Astrocyte (in vitro differentiated cells and primary cell): Measurements from ENCODE around the gene PRKD1. TPM values are rescaled to one million over a fixed set of nuclear protein-coding genes. Genes with fewer than 3 reads are reported as not detected.

ENCODE experiments used
- DNase-seq: peaks from one replicate; pipeline ENCODE4 v3.0.0-alpha.2; 2010; ENCODE audit warnings: low read depth
- FAIRE-seq: peaks from 2 replicates; lab custom pipeline; 2011; peaks lifted over from hg19 to GRCh38; lab: Jason Lieb, UNC
- H2AFZ ChIP-seq: 2 replicates; pipeline ENCODE4 v1.6.0; 2012; ENCODE audit warnings: low read depth, low read length, inconsistent platforms
- H3K27ac ChIP-seq: 2 replicates; pipeline ENCODE4 v1.5.1; 2011; ENCODE audit warnings: low read depth, low read length, inconsistent platforms
- H3K27me3 ChIP-seq: 2 replicates; pipeline ENCODE4 v1.6.0; 2011; ENCODE audit warnings: low read length, inconsistent platforms; ENCODE audit not compliant: insufficient read depth
- H3K36me3 ChIP-seq: 2 replicates; pipeline ENCODE4 v1.5.1; 2011; ENCODE audit warnings: low read length, inconsistent platforms; ENCODE audit not compliant: insufficient read depth
- H3K4me1 ChIP-seq: 2 replicates; pipeline ENCODE4 v1.5.1; 2011; ENCODE audit warnings: low read length, inconsistent platforms; ENCODE audit not compliant: insufficient read depth
- H3K4me2 ChIP-seq: 2 replicates; pipeline ENCODE4 v1.6.0; 2012; ENCODE audit warnings: low read length, inconsistent platforms
- H3K4me3 ChIP-seq: 2 replicates; pipeline ENCODE4 v1.5.1; 2011; ENCODE audit warnings: low read depth, mild to moderate bottlenecking, low read length, inconsistent platforms; ENCODE audit not compliant: insufficient read depth
- H3K79me2 ChIP-seq: 2 replicates; pipeline ENCODE4 v1.6.0; 2012; ENCODE audit warnings: mild to moderate bottlenecking, low read length, inconsistent platforms; ENCODE audit not compliant: insufficient read depth
- H3K9ac ChIP-seq: 2 replicates; pipeline ENCODE4 v1.6.0; 2012; ENCODE audit warnings: mild to moderate bottlenecking, low read length, inconsistent platforms
- H3K9me3 ChIP-seq: 2 replicates; pipeline ENCODE4 v1.5.1; 2012; ENCODE audit warnings: low read depth, mild to moderate bottlenecking, low read length, inconsistent platforms; ENCODE audit not compliant: insufficient read depth
- H4K20me1 ChIP-seq: 2 replicates; pipeline ENCODE4 v1.6.0; 2012; ENCODE audit warnings: low read length, inconsistent platforms; ENCODE audit not compliant: insufficient read depth
- H3K27ac Mint-ChIP-seq: one replicate; pipeline ENCODE4 v1.8.0; 2021; ENCODE audit warnings: mild to moderate bottlenecking, mixed read lengths; ENCODE audit not compliant: unreplicated experiment
- H3K27me3 Mint-ChIP-seq: one replicate; pipeline ENCODE4 v1.8.0; 2021; ENCODE audit warnings: low read depth, mixed read lengths; ENCODE audit not compliant: unreplicated experiment
- H3K36me3 Mint-ChIP-seq: one replicate; pipeline ENCODE4 v1.8.0; 2021; ENCODE audit warnings: low read depth, mixed read lengths; ENCODE audit not compliant: unreplicated experiment
- H3K4me1 Mint-ChIP-seq: one replicate; pipeline ENCODE4 v1.8.0; 2021; ENCODE audit warnings: low read depth, mixed read lengths; ENCODE audit not compliant: unreplicated experiment
- H3K4me3 Mint-ChIP-seq: one replicate; pipeline ENCODE4 v1.8.0; 2021; ENCODE audit warnings: mild to moderate bottlenecking, moderate library complexity, mixed read lengths; ENCODE audit not compliant: unreplicated experiment
- H3K9me3 Mint-ChIP-seq: one replicate; pipeline ENCODE4 v1.8.0; 2021; ENCODE audit warnings: mild to moderate bottlenecking, mixed read lengths; ENCODE audit not compliant: unreplicated experiment
- EZH2 ChIP-seq: IDR thresholded peaks from 2 replicates; pipeline ENCODE4 v1.6.1; 2012; ENCODE audit warnings: mild to moderate bottlenecking, low read length, inconsistent platforms; ENCODE audit not compliant: insufficient read depth
- total RNA-seq: library from RNA; stranded (reverse); gene quantifications from 2 replicates; pipeline ENCODE4 v1.2.1, GENCODE V29; 2021
- TF ChIP-seq, protein P1 (sequence below): IDR thresholded peaks from 2 replicates; pipeline ENCODE4 v1.5.1; 2011; ENCODE audit warnings: low read depth, mild to moderate bottlenecking, inconsistent platforms, low read length, moderate library complexity; ENCODE audit not compliant: insufficient read depth

The PRKD1 gene
- total RNA-seq, 1 donor from 2014 or later: 5.9 TPM

DNA sequence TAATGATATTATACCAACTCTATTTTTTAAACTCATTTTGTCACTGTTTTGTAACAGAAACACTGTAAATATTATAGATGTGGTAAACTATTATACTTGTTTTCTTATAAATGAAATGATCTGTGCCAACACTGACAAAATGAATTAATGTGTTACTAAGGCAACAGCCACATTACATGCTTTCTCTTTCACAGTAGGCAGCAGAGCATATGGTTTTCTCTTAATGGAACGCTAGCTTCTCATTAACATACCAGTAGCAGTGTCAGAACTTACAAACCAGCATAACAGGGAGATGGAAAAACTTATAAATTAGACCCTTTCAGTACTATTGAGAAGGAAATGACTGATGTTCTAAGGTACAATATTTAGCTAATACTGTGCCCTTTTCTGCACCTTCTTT is 398.8 kb downstream of the PRKD1 start:
- H3K9me3 ChIP-seq: no peaks in the 10 kb centered on the region
- H3K27ac ChIP-seq: no peak overlapping the region
- Mint-ChIP-seq H3K9me3 (peaks cover 3% of the 10 kb centered on the region), H3K36me3 (no peaks in the 10 kb centered on the region), H3K27ac (no peak overlapping the region), H3K27me3 (peaks cover 3% of the 10 kb centered on the region), H3K4me3 (no peak overlapping the region), H3K4me1 (no peaks in the 10 kb centered on the region)
- no peak overlapping the region for H3K4me3 ChIP-seq
- no peak for FAIRE-seq
- no peak overlapping the region for H3K9ac ChIP-seq
- H4K20me1 ChIP-seq: no peaks in the 10 kb centered on the region
- H3K79me2 ChIP-seq: no peaks in the 10 kb centered on the region
- TF ChIP-seq, protein P1, sequence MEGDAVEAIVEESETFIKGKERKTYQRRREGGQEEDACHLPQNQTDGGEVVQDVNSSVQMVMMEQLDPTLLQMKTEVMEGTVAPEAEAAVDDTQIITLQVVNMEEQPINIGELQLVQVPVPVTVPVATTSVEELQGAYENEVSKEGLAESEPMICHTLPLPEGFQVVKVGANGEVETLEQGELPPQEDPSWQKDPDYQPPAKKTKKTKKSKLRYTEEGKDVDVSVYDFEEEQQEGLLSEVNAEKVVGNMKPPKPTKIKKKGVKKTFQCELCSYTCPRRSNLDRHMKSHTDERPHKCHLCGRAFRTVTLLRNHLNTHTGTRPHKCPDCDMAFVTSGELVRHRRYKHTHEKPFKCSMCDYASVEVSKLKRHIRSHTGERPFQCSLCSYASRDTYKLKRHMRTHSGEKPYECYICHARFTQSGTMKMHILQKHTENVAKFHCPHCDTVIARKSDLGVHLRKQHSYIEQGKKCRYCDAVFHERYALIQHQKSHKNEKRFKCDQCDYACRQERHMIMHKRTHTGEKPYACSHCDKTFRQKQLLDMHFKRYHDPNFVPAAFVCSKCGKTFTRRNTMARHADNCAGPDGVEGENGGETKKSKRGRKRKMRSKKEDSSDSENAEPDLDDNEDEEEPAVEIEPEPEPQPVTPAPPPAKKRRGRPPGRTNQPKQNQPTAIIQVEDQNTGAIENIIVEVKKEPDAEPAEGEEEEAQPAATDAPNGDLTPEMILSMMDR: no peak
- TF ChIP-seq EZH2: no peak
- H2AFZ ChIP-seq: no peak overlapping the region
- DNase-seq: peak; percentile 14
- no peaks in the 10 kb centered on the region for H3K36me3 ChIP-seq
- H3K4me2 ChIP-seq: no peak overlapping the region
- H3K4me1 ChIP-seq: no peaks in the 10 kb centered on the region
- H3K27me3 ChIP-seq: no peaks in the 10 kb centered on the region

DNA sequence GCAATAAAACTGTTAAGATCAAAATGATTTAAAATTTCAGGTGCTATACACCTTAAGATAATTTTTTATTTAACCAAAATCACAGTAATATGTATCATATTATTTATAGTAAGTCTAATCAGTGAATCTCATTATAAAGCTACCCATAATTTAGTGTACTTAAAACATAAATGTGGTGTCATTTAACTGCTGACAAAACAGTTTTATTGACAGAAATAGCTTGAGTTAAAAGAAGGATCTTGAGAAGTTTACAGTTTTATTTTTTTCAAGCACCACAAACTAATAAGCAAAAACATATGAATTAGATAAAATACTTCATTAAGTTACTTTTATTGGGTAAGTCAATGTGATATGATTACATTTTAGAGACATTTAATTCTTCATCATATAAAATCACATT is 400.4 kb downstream of the PRKD1 start:
- no peaks in the 10 kb centered on the region for H3K36me3 ChIP-seq
- Mint-ChIP-seq H3K36me3 (no peaks in the 10 kb centered on the region), H3K27ac (no peak overlapping the region), H3K4me3 (no peak overlapping the region), H3K4me1 (no peaks in the 10 kb centered on the region), H3K27me3 (no peaks in the 10 kb centered on the region), H3K9me3 (no peaks in the 10 kb centered on the region)
- no peaks in the 10 kb centered on the region for H4K20me1 ChIP-seq
- H3K9ac ChIP-seq: no peak overlapping the region
- no peak overlapping the region for H3K4me2 ChIP-seq
- H3K9me3 ChIP-seq: no peaks in the 10 kb centered on the region
- FAIRE-seq (no peak), DNase-seq (no peak)
- no peaks in the 10 kb centered on the region for H3K79me2 ChIP-seq
- no peaks in the 10 kb centered on the region for H3K4me1 ChIP-seq
- TF ChIP-seq EZH2: no peak
- TF ChIP-seq, protein P1: no peak
- no peak overlapping the region for H3K4me3 ChIP-seq
- H3K27me3 ChIP-seq: no peaks in the 10 kb centered on the region
- no peak overlapping the region for H3K27ac ChIP-seq
- H2AFZ ChIP-seq: no peak overlapping the region
